ENCODE data around the gene FYN. TPM values are rescaled to one million over a fixed set of nuclear protein-coding genes. Genes with fewer than 3 reads are reported as not detected.

FYN gene
- total and polyA plus RNA-seq, 10 of the 15 experiments (the other 5 are each of a cell fraction or from before 2014, with no cell fraction given) = 51.4 to 247 (median 138) TPM

- TF ChIP-seq, protein P1, sequence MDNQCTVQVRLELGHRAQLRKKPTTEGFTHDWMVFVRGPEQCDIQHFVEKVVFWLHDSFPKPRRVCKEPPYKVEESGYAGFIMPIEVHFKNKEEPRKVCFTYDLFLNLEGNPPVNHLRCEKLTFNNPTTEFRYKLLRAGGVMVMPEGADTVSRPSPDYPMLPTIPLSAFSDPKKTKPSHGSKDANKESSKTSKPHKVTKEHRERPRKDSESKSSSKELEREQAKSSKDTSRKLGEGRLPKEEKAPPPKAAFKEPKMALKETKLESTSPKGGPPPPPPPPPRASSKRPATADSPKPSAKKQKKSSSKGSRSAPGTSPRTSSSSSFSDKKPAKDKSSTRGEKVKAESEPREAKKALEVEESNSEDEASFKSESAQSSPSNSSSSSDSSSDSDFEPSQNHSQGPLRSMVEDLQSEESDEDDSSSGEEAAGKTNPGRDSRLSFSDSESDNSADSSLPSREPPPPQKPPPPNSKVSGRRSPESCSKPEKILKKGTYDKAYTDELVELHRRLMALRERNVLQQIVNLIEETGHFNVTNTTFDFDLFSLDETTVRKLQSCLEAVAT (IDR thresholded peaks at IDR 0.05) = no peak
- TF ChIP-seq, protein P2, sequence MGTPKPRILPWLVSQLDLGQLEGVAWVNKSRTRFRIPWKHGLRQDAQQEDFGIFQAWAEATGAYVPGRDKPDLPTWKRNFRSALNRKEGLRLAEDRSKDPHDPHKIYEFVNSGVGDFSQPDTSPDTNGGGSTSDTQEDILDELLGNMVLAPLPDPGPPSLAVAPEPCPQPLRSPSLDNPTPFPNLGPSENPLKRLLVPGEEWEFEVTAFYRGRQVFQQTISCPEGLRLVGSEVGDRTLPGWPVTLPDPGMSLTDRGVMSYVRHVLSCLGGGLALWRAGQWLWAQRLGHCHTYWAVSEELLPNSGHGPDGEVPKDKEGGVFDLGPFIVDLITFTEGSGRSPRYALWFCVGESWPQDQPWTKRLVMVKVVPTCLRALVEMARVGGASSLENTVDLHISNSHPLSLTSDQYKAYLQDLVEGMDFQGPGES (IDR thresholded peaks at IDR 0.05) = no peak
- TF ChIP-seq BCL3 (IDR thresholded peaks at IDR 0.05; ENCODE audit: borderline replicate concordance, insufficient read depth, low read depth, low read length, poor library complexity, severe bottlenecking) (no peak), TCF7 (IDR thresholded peaks at IDR 0.05; ENCODE audit: borderline replicate concordance) (no peak), CBX3 (IDR thresholded peaks at IDR 0.05; ENCODE audit: borderline replicate concordance, low read depth) (no peak), POLR2AphosphoS5 (IDR thresholded peaks at IDR 0.05; ENCODE audit: low read length) (no peak), PKNOX1 (IDR thresholded peaks at IDR 0.05) (no peak), BACH1 (IDR thresholded peaks at IDR 0.05; ENCODE audit: borderline replicate concordance) (no peak), EP300 (IDR thresholded peaks at IDR 0.05; ENCODE audit: borderline replicate concordance in 1 of 2, control insufficient read depth in 1 of 2, low read depth in 2 of 2, low read length in 2 of 2) (no peak), REST (IDR thresholded peaks at IDR 0.05; ENCODE audit: low read depth, low read length) (no peak)
- TF ChIP-seq, protein P3, sequence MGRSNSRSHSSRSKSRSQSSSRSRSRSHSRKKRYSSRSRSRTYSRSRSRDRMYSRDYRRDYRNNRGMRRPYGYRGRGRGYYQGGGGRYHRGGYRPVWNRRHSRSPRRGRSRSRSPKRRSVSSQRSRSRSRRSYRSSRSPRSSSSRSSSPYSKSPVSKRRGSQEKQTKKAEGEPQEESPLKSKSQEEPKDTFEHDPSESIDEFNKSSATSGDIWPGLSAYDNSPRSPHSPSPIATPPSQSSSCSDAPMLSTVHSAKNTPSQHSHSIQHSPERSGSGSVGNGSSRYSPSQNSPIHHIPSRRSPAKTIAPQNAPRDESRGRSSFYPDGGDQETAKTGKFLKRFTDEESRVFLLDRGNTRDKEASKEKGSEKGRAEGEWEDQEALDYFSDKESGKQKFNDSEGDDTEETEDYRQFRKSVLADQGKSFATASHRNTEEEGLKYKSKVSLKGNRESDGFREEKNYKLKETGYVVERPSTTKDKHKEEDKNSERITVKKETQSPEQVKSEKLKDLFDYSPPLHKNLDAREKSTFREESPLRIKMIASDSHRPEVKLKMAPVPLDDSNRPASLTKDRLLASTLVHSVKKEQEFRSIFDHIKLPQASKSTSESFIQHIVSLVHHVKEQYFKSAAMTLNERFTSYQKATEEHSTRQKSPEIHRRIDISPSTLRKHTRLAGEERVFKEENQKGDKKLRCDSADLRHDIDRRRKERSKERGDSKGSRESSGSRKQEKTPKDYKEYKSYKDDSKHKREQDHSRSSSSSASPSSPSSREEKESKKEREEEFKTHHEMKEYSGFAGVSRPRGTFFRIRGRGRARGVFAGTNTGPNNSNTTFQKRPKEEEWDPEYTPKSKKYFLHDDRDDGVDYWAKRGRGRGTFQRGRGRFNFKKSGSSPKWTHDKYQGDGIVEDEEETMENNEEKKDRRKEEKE (IDR thresholded peaks at IDR 0.05) = no peak
- TF ChIP-seq, protein P4, sequence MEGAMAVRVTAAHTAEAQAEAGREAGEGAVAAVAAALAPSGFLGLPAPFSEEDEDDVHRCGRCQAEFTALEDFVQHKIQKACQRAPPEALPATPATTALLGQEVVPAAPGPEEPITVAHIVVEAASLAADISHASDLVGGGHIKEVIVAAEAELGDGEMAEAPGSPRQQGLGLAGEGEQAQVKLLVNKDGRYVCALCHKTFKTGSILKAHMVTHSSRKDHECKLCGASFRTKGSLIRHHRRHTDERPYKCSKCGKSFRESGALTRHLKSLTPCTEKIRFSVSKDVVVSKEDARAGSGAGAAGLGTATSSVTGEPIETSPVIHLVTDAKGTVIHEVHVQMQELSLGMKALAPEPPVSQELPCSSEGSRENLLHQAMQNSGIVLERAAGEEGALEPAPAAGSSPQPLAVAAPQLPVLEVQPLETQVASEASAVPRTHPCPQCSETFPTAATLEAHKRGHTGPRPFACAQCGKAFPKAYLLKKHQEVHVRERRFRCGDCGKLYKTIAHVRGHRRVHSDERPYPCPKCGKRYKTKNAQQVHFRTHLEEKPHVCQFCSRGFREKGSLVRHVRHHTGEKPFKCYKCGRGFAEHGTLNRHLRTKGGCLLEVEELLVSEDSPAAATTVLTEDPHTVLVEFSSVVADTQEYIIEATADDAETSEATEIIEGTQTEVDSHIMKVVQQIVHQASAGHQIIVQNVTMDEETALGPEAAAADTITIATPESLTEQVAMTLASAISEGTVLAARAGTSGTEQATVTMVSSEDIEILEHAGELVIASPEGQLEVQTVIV (IDR thresholded peaks at IDR 0.05; ENCODE audit: borderline replicate concordance, partially characterized antibody) = no peak
Observed at GRCh38 chr6:111771629-111772028, 101.6 kb downstream of the FYN start (continued).
